NCI-H774 (cell line): ENCODE measurements around the gene PLXNA4.

Experiments
- DNase-seq: peaks from one replicate; lab custom pipeline; 2025; lab: John Stamatoyannopoulos, UW

PLXNA4 gene

GRCh38 chr7:132562690-132563089, 13.6 kb downstream of the PLXNA4 start:
- no peak for DNase-seq

GRCh38 chr7:132561763-132562162, 14.5 kb downstream of the PLXNA4 start:
- DNase-seq: no peak

- no peak for DNase-seq
Measured at GRCh38 chr7:132560825-132561529, 15.3 kb downstream of the PLXNA4 start.

- no peak for DNase-seq
Measured at GRCh38 chr7:132560105-132560504, 16.2 kb downstream of the PLXNA4 start.

- DNase-seq: no peak
Measured at GRCh38 chr7:132558815-132559214, 17.5 kb downstream of the PLXNA4 start.

GRCh38 chr7:132557489-132558044, 18.7 kb downstream of the PLXNA4 start:
- no peak for DNase-seq

- no peak for DNase-seq
Measured at GRCh38 chr7:132554446-132554845, 21.8 kb downstream of the PLXNA4 start.

- DNase-seq: no peak
Measured at GRCh38 chr7:132553031-132553430, 23.2 kb downstream of the PLXNA4 start.

GRCh38 chr7:132551886-132552285, 24.4 kb downstream of the PLXNA4 start:
- DNase-seq: no peak

GRCh38 chr7:132551439-132551838, 24.8 kb downstream of the PLXNA4 start:
- no peak for DNase-seq

- no peak for DNase-seq
Measured at GRCh38 chr7:132548489-132549078, 27.7 kb downstream of the PLXNA4 start.

- no peak for DNase-seq
Measured at GRCh38 chr7:132547821-132548220, 28.4 kb downstream of the PLXNA4 start.

GRCh38 chr7:132546366-132547127, 29.7 kb downstream of the PLXNA4 start:
- DNase-seq: no peak

GRCh38 chr7:132545756-132546155, 30.5 kb downstream of the PLXNA4 start:
- DNase-seq: no peak

- no peak for DNase-seq
Measured at GRCh38 chr7:132544999-132545398, 31.3 kb downstream of the PLXNA4 start.

- no peak for DNase-seq
Measured at GRCh38 chr7:132544025-132544424, 32.2 kb downstream of the PLXNA4 start.

- no peak for DNase-seq
Measured at GRCh38 chr7:132542895-132543294, 33.4 kb downstream of the PLXNA4 start.

GRCh38 chr7:132541656-132542055, 34.6 kb downstream of the PLXNA4 start:
- no peak for DNase-seq

- DNase-seq: no peak
Measured at GRCh38 chr7:132537456-132538145, 38.7 kb downstream of the PLXNA4 start.

GRCh38 chr7:132536654-132537395, 39.4 kb downstream of the PLXNA4 start:
- DNase-seq: no peak

- DNase-seq: no peak
Measured at GRCh38 chr7:132533916-132534315, 42.4 kb downstream of the PLXNA4 start.

GRCh38 chr7:132532281-132532680, 44.0 kb downstream of the PLXNA4 start:
- no peak for DNase-seq
